PFSK-1 (cell line): ENCODE results near the gene KRT6C.

Experiments
- FOXP2 ChIP-seq: optimal IDR thresholded peaks from 2 replicates; pipeline ENCODE3; 2011; ENCODE audit warnings: borderline replicate concordance, control low read depth, inconsistent platforms; ENCODE audit not compliant: insufficient read depth; ENCODE audit errors: extremely low read length, extremely low read depth
- POLR2AphosphoS5 ChIP-seq: IDR thresholded peaks from 2 replicates; pipeline ENCODE4 v1.6.1; 2012; ENCODE audit warnings: low read depth, mild to moderate bottlenecking, control low read depth, low read length, moderate library complexity
- SIN3A ChIP-seq: IDR thresholded peaks from 2 replicates; pipeline ENCODE4 v1.6.1; 2012; ENCODE audit warnings: mild to moderate bottlenecking, low read length, moderate library complexity, borderline replicate concordance; ENCODE audit not compliant: insufficient read depth
- TAF1 ChIP-seq: IDR thresholded peaks from 2 replicates; pipeline ENCODE4 v1.6.1; 2012; ENCODE audit warnings: low read length, control low read depth, borderline replicate concordance; ENCODE audit not compliant: insufficient read depth
- TF ChIP-seq, protein P1 (sequence below), 2 experiments: IDR thresholded peaks; 2 replicates each; pipeline versions ENCODE4 v1.6.1 to v1.8.0; 2011 to 2012; ENCODE audit warnings: low read depth in 2 of 2, low read length in 2 of 2, control low read depth in 1 of 2, inconsistent platforms in 1 of 2, mild to moderate bottlenecking in 1 of 2, moderate library complexity in 1 of 2; ENCODE audit not compliant: insufficient read depth in 1 of 2

Gene KRT6C

DNA sequence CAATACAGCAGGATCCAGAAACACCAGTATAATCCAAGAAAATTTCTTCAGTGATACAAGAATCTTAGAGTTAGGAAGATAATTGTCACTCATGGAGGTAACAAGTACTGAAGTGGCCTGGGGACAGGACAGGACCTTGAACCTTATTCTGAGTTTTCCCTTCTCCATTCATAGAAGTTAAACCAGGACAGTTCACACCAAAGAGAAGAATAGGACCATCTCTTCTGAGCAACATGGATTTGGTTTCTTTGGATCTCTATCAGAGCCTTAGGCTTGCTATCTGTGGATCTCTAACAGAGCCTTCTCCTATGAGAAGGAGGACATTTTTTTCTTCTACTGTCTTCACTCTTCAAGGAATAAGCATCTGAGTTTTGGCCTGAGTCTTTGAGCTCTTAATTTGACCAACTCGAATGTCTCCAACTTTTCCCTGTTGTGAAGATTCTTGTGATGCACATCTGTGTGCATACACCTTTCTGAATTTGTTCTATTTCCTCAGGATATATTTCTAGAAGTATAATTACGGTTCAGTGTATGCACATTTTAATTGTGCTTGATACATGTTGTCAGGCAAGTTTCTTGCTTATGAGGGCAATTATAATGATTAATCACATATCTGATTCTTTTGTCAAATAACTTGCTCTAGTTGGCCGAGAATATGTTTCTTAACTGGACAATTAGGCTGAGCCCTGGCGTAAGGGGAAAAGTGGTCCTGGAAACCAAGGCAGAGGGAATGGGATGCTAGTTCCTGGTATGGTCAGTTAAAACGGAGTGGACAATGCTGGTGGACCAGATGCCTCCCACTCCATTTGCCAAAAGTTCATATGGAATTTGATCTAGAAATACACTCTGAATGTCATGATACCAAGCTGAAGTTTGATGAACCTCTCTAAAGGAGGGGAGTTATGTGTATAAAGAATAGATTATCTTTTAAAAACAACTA lies 12.8 kb upstream of the KRT6C start:
- TF ChIP-seq TAF1 (no peak), POLR2AphosphoS5 (no peak), SIN3A (no peak), FOXP2 (no peak)
- TF ChIP-seq, protein P1, sequence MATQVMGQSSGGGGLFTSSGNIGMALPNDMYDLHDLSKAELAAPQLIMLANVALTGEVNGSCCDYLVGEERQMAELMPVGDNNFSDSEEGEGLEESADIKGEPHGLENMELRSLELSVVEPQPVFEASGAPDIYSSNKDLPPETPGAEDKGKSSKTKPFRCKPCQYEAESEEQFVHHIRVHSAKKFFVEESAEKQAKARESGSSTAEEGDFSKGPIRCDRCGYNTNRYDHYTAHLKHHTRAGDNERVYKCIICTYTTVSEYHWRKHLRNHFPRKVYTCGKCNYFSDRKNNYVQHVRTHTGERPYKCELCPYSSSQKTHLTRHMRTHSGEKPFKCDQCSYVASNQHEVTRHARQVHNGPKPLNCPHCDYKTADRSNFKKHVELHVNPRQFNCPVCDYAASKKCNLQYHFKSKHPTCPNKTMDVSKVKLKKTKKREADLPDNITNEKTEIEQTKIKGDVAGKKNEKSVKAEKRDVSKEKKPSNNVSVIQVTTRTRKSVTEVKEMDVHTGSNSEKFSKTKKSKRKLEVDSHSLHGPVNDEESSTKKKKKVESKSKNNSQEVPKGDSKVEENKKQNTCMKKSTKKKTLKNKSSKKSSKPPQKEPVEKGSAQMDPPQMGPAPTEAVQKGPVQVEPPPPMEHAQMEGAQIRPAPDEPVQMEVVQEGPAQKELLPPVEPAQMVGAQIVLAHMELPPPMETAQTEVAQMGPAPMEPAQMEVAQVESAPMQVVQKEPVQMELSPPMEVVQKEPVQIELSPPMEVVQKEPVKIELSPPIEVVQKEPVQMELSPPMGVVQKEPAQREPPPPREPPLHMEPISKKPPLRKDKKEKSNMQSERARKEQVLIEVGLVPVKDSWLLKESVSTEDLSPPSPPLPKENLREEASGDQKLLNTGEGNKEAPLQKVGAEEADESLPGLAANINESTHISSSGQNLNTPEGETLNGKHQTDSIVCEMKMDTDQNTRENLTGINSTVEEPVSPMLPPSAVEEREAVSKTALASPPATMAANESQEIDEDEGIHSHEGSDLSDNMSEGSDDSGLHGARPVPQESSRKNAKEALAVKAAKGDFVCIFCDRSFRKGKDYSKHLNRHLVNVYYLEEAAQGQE (IDR thresholded peaks at IDR 0.05; ENCODE audit: insufficient read depth in 1 of 2, low read depth in 2 of 2, low read length in 2 of 2): no peak

DNA sequence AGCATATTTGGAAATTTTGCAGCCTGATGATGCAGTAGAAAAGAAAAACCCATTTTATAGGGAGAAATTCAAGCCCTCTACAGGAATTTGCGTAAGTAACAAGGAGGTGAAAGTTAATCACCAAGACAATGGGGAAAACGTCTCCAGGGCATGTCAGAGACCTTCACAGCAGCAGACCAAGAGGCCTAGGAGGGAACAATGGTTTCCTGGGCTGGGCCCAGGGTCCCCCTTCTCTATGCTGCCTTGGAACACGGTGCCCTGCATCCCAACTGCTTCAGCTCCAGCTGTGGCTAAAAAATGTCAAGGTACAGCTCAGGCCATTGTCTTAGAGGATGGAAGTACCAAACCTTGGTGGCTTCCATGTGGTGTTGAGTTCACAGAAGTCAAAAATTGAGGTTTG lies 6.5 kb upstream of the KRT6C start:
- no peak for TF ChIP-seq TAF1

DNA sequence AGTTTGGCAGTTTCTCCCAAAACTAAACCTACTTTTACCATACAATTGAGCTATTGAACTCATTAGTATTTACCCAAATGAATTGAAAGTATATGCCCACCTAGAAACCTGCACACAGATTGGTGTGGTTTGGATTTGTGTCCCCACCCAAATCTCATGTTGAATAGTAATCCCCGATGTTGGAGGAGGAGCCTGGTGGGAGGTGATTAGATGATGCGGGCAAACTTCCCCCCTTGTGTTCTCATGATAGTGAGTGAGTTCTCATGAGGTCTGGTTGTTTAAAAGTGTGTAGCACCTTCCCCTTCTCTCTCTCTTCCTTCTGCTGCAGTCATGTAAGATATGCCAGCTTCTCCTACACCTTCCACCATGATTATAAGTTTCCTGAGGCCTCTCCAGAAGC lies 4.0 kb upstream of the KRT6C start:
- TF ChIP-seq SIN3A: no peak
- TF ChIP-seq FOXP2: no peak
- no peak for TF ChIP-seq POLR2AphosphoS5
- no peak for TF ChIP-seq TAF1
- TF ChIP-seq, protein P1 (IDR thresholded peaks at IDR 0.05; ENCODE audit: insufficient read depth in 1 of 2, low read depth in 2 of 2, low read length in 2 of 2): no peak

DNA sequence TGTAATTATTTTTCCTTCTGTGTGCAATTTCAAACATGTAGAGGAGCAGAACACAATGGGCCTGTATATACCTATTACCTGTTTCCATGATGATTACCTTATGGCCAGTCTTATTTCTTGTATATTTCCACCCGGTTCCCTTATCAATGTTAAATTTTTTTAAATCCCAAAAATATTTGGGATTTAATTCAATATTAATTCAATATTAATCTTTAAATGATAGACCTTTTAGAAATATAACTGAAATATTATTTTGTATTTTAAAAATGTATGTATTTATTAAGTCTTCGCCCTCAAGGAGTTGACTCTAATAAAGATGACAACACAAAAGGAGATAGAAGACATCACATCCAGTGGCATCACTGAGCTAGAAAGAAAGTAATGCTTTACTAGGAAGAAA lies 607 bp upstream of the KRT6C start:
- TF ChIP-seq, protein P1 (IDR thresholded peaks at IDR 0.05; ENCODE audit: insufficient read depth in 1 of 2, low read depth in 2 of 2, low read length in 2 of 2): no peak
- TF ChIP-seq POLR2AphosphoS5 (no peak), SIN3A (no peak), TAF1 (no peak), FOXP2 (no peak)

DNA sequence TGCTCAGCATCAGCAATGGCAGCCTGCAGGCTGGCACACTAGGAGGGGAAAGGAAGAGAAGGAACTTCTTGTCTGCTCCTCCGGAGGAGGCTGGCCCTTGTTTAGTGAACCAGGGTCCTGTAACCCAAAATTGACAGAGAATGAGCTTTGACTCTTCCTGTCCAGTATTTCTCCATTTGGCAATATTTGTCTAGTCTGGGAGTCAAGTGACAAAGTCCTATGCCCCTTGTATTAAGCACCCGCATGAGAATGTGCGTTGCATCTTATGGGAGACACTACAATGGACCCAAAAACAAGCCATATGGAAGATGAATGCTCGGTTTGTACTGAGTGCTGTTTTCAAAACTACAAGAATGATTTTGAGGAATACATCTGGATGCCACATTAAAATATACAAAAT lies 3.8 kb downstream of the KRT6C start:
- TF ChIP-seq SIN3A (no peak), TAF1 (no peak), POLR2AphosphoS5 (no peak), FOXP2 (no peak)
- TF ChIP-seq, protein P1 (IDR thresholded peaks at IDR 0.05; ENCODE audit: insufficient read depth in 1 of 2, low read depth in 2 of 2, low read length in 2 of 2): no peak
